Progenitor cell of endocrine pancreas (in vitro differentiated cells): ENCODE measurements around the gene ITCH. TPM values are rescaled to one million over a fixed set of nuclear protein-coding genes. Genes with fewer than 3 reads are reported as not detected.
"Not testable (repeated sequence)": the region's sequence is repeated elsewhere in the genome, so short reads cannot be mapped to it uniquely, and the experiment has no call there.

ENCODE experiments used
- DNase-seq: peaks from one replicate; pipeline ENCODE4 v3.0.0; 2021; ENCODE audit warnings: low spot score; ENCODE audit not compliant: unreplicated experiment
- H3K27ac Mint-ChIP-seq: 2 replicates; pipeline ENCODE4 v1.8.0; 2021; ENCODE audit warnings: mild to moderate bottlenecking, moderate library complexity, mixed read lengths
- H3K27me3 Mint-ChIP-seq: 2 replicates; pipeline ENCODE4 v1.8.0; 2021; ENCODE audit warnings: mixed read lengths
- H3K36me3 Mint-ChIP-seq: 2 replicates; pipeline ENCODE4 v1.8.0; 2022; ENCODE audit warnings: mixed read lengths; ENCODE audit not compliant: insufficient read depth
- H3K4me1 Mint-ChIP-seq: 2 replicates; pipeline ENCODE4 v1.8.0; 2021; ENCODE audit warnings: low read depth, mixed read lengths
- H3K4me3 Mint-ChIP-seq: 2 replicates; pipeline ENCODE4 v1.8.0; 2021; ENCODE audit warnings: low read depth, mild to moderate bottlenecking, moderate library complexity, mixed read lengths
- H3K9me3 Mint-ChIP-seq: 2 replicates; pipeline ENCODE4 v1.8.0; 2021; ENCODE audit warnings: low read depth, mixed read lengths
- CTCF ChIP-seq: fragments of 200-600 bp; sonication (generic); IDR thresholded peaks from one replicate; pipeline ENCODE4 v1.5.0; 2021; ENCODE audit warnings: antibody characterized with exemption, mild to moderate bottlenecking; ENCODE audit not compliant: unreplicated experiment
- total RNA-seq: library from RNA; stranded (reverse); gene quantifications from 2 replicates; pipeline ENCODE4 v1.2.1, GENCODE V29; 2021

Gene ITCH
- total RNA-seq, 1 donor from 2014 or later = 83.9 TPM

GRCh38 chr20:34421766-34422466, 58.8 kb downstream of the ITCH start:
- Mint-ChIP-seq H3K4me1 (peaks cover 24% of the 10 kb centered on the region), H3K27me3 (no peaks in the 10 kb centered on the region), H3K9me3 (no peaks in the 10 kb centered on the region), H3K4me3 (no peak overlapping the region), H3K36me3 (peaks cover 49% of the 10 kb centered on the region), H3K27ac (no peak overlapping the region)
- no peak for DNase-seq
- TF ChIP-seq CTCF = no peak

DNA sequence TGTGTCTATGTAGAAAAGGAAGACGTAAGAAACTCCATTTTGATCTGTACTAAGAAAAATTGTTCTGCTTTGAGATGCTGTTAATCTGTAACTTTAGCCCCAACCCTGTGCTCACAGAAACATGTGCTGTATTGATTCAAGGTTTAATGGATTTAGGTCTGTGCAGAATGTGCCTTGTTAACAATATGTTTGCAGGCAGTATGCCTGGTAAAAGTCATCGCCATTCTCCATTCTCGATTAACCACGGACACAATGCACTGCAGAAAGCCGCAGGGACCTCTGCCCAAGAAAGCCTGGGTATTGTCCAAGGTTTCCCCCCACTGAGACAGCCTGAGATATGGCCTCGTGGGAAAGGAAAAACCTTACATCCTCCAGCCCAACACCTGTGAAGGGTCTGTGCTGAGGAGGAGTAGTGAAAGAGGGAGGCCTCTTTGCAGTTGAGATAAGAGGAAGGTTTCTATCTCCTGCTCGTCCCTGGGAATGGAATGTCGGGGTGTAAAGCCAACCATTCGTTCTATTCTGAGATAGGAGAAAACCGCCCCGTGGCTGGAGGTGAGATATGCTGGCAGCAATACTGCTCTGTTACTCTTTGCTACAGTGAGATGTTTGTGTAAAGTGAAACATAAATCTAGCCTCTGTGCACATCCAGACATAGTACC, 62.1 kb downstream of the ITCH start:
- H3K9me3 Mint-ChIP-seq, H3K27me3 Mint-ChIP-seq, DNase-seq: not testable (repeated sequence)
- H3K36me3 Mint-ChIP-seq = peaks cover 39% of the 10 kb centered on the region
- H3K27ac Mint-ChIP-seq = peak overlapping the region; percentile 89
- peaks cover 24% of the 10 kb centered on the region for H3K4me1 Mint-ChIP-seq
- H3K4me3 Mint-ChIP-seq = peak overlapping the region; percentile 29

GRCh38 chr20:34426026-34426425, 63.0 kb downstream of the ITCH start:
- Mint-ChIP-seq H3K4me1 (peaks cover 24% of the 10 kb centered on the region), H3K27me3 (no peaks in the 10 kb centered on the region), H3K36me3 (peaks cover 34% of the 10 kb centered on the region), H3K9me3 (no peaks in the 10 kb centered on the region), H3K27ac (peak overlapping the region; percentile 89), H3K4me3 (peak overlapping the region; percentile 29)
- no peak for DNase-seq
- TF ChIP-seq CTCF = no peak

DNA sequence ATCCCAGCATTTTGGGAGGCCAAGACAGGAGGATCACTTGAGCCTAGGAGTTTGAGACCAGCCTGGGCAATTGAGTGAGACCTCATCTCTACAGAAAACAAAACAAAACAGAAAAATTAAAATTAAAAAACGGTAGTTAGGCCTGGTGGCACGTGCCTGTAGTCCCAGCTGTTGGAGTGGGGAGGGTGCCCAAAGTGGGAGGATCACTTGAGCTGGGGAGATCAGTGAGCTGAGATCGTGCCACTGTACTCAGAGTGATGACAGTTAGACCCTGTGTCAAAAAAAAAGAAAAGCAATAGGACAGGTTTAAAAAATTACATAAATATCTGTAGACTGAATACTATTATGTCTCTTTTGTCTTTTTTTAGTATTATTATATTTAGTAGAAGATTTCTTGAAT, 64.3 kb downstream of the ITCH start:
- Mint-ChIP-seq H3K36me3 (peaks cover 27% of the 10 kb centered on the region), H3K4me3 (no peak overlapping the region), H3K27ac (peak overlapping the region; percentile 14), H3K4me1 (peaks cover 24% of the 10 kb centered on the region), H3K27me3 (no peaks in the 10 kb centered on the region), H3K9me3 (no peaks in the 10 kb centered on the region)
- TF ChIP-seq CTCF = no peak
- DNase-seq = no peak

DNA sequence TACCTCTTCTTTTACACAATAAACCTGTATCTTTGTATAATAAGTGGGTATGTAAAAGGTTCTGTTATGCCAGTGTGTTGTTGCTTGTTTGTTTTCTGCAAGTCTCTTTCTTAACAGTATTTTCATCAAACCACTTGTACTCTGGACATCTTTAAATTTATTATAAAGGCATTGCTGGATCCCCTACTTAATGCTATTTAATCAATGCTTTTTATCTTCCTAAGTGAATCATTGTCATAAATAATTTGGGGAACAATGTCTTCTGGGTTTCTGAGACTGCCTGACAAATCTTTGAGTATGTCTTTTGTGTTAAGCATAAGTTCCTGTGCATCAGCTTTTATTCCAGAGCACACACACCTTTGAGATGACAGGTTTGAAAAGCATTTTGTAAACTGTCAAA, 64.7 kb downstream of the ITCH start:
- H3K36me3 Mint-ChIP-seq = peaks cover 27% of the 10 kb centered on the region
- TF ChIP-seq CTCF = no peak

DNA sequence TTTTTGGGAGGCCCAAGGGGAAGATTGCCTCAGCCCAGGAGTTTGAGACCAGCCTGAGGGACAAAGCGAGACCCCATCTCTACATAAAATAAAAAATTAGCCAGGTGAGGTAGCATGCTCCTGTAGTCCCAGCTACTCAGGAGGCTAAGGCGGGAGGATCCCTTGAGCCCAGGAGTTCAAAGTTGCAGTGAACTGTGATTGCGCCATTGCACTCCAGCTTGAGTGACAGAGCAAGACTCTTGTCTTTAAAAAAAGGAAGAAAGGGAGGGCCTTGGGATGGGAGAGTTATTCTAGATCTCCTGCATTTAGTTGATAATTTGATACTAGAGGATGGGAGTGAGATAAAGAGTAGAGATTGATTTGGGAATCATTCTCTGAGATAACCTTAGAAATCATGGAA, 68.1 kb downstream of the ITCH start:
- no peak overlapping the region for H3K27ac Mint-ChIP-seq
- H3K36me3 Mint-ChIP-seq = peaks cover 11% of the 10 kb centered on the region
- no peaks in the 10 kb centered on the region for H3K27me3 Mint-ChIP-seq
- peaks cover 1% of the 10 kb centered on the region for H3K4me1 Mint-ChIP-seq
- H3K4me3 Mint-ChIP-seq = no peak overlapping the region
- no peaks in the 10 kb centered on the region for H3K9me3 Mint-ChIP-seq
- TF ChIP-seq CTCF = no peak
- no peak for DNase-seq

More for the DNA sequence above, 64.7 kb downstream of the ITCH start:
- H3K4me3 Mint-ChIP-seq = no peak overlapping the region
- no peaks in the 10 kb centered on the region for H3K9me3 Mint-ChIP-seq
- H3K27me3 Mint-ChIP-seq = no peaks in the 10 kb centered on the region
- H3K4me1 Mint-ChIP-seq = peaks cover 24% of the 10 kb centered on the region
- no peak for DNase-seq
- no peak overlapping the region for H3K27ac Mint-ChIP-seq

DNA sequence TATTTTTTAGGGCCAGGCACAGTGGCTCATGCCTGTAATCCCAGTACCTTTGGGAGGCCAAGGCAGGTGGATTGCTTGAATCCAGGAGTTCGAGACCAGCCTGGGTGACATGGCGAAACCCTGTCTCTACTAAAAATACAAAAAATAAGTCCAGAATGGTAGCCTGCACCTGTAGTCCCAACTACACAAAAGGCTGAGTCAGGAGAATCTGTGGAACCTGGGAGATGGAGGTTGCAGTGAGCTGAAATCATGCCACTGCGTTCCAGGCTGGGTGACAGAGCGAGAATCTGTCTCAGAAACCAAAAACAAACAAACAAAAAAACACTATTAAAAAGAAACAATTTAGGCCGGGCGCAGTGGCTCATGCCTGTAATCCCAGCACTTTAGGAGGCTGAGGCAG, 69.6 kb downstream of the ITCH start:
- not testable (repeated sequence) for H3K4me3 Mint-ChIP-seq, H3K36me3 Mint-ChIP-seq, H3K27ac Mint-ChIP-seq, H3K9me3 Mint-ChIP-seq, H3K4me1 Mint-ChIP-seq, H3K27me3 Mint-ChIP-seq, DNase-seq
